K562 (cell line): Measurements from ENCODE around the gene RASL12. TPM values are rescaled to one million over a fixed set of nuclear protein-coding genes. Genes with fewer than 3 reads are reported as not detected.

Experiments used
- ATAC-seq: fragments of 200-7000 bp; cut with Tn5 transposase; 3 replicates; pipeline ENCODE4 v1.9.1; 2020; ENCODE audit warnings: moderate library complexity
- BruUV-seq: library from RNA; stranded (reverse); fragments of 400-500 nt; replicated peaks from 2 replicates; lab custom pipeline; 2021; lab: Mats Ljungman, UMichigan
- CTCF ChIA-PET: fragments of 300-600 bp; formaldehyde crosslinking; extraction: SDS; loops from one replicate; lab custom pipeline; 2021; ENCODE audit warnings: low intra/inter-chr PET ratio; lab: Yijun Ruan, JAX
- POLR2A ChIA-PET: fragments of 300-600, 350-650 bp; sonication (Branson Sonifier 250); formaldehyde crosslinking; extraction: SDS; loops from one replicate; lab custom pipeline; 2021; ENCODE audit warnings: antibody characterized with exemption, inconsistent platforms; lab: Yijun Ruan, JAX
- DNase-seq, 4 experiments: peaks; one replicate each; pipeline versions ENCODE4 v3.0.0 to v3.0.0-alpha.2; 2011 to 2018; ENCODE audit warnings: low spot score in 3 of 4, mixed read lengths in 3 of 4; ENCODE audit errors: extremely low read depth in 1 of 4
- FAIRE-seq: peaks from 2 replicates; lab custom pipeline; 2011; peaks lifted over from hg19 to GRCh38; lab: Jason Lieb, UNC
- H2AFZ ChIP-seq: 2 replicates; pipeline ENCODE4 v1.6.0; 2011; ENCODE audit warnings: low read depth, low read length, control low read depth, inconsistent platforms
- H3K27ac ChIP-seq: fragments of 200-600 bp; 3 replicates; pipeline ENCODE4 v1.8.0; 2011; ENCODE audit warnings: low read depth, mild to moderate bottlenecking, control low read depth, inconsistent platforms, low read length, moderate library complexity, mixed read lengths; ENCODE audit errors: extremely low read depth
- H3K27me3 ChIP-seq, 2 experiments: fragments of 300-600 bp in 1 of 2; 2 replicates in 1 of 2; 3 replicates in 1 of 2; pipeline versions ENCODE4 v1.6.0 to v1.8.0; 2011; ENCODE audit warnings: inconsistent platforms in 2 of 2, low read length in 2 of 2, mild to moderate bottlenecking in 1 of 2, mixed read lengths in 1 of 2, moderate library complexity in 1 of 2; ENCODE audit not compliant: control insufficient read depth in 2 of 2, insufficient read depth in 2 of 2
- H3K36me3 ChIP-seq: fragments of 300-600 bp; 3 replicates; pipeline ENCODE4 v1.8.0; 2011; ENCODE audit warnings: mild to moderate bottlenecking, low read length, inconsistent platforms; ENCODE audit not compliant: control insufficient read depth, insufficient read depth
- H3K4me1 ChIP-seq, 2 experiments: fragments of 200-600 bp in 1 of 2; replicated peaks in 1 of 2; 2 replicates in 1 of 2; 3 replicates in 1 of 2; pipeline versions ENCODE4 v1.5.1 to v1.8.0; 2011; ENCODE audit warnings: inconsistent platforms in 2 of 2, low read length in 2 of 2, mild to moderate bottlenecking in 1 of 2, mixed read lengths in 1 of 2, moderate library complexity in 1 of 2; ENCODE audit not compliant: control insufficient read depth in 2 of 2, insufficient read depth in 2 of 2
- H3K4me2 ChIP-seq: 2 replicates; pipeline ENCODE4 v1.6.1; 2011; ENCODE audit warnings: low read length, control low read depth, inconsistent platforms, mixed read lengths; ENCODE audit not compliant: insufficient read depth
- H3K4me3 ChIP-seq: fragments of 200-600 bp; sonication (generic), shearing (Covaris generic); 2 replicates; pipeline ENCODE4 v1.5.1; 2016; ENCODE audit warnings: control low read depth, inconsistent platforms
- H3K79me2 ChIP-seq: fragments of 200-600 bp; 3 replicates; pipeline ENCODE4 v1.8.0; 2011; ENCODE audit warnings: low read length, inconsistent platforms; ENCODE audit not compliant: control insufficient read depth, insufficient read depth
- H3K9ac ChIP-seq, 2 experiments: 2 replicates each; pipeline versions ENCODE4 v1.6.0 to v1.6.1; 2011; ENCODE audit warnings: low read depth in 2 of 2, low read length in 2 of 2, control low read depth in 1 of 2, inconsistent platforms in 1 of 2, mild to moderate bottlenecking in 1 of 2, mixed read lengths in 1 of 2; ENCODE audit not compliant: insufficient read depth in 1 of 2
- H3K9me1 ChIP-seq: one replicate; pipeline ENCODE4 v1.6.0; 2011; ENCODE audit warnings: inconsistent platforms, mild to moderate bottlenecking, low read length, moderate library complexity; ENCODE audit not compliant: control insufficient read depth, insufficient read depth
- H3K9me3 ChIP-seq: replicated peaks from 2 replicates; pipeline ENCODE4 v1.5.1; 2011; ENCODE audit warnings: low read depth, low read length, inconsistent platforms; ENCODE audit not compliant: control insufficient read depth, insufficient read depth
- H4K20me1 ChIP-seq: replicated peaks from 2 replicates; pipeline ENCODE4 v1.6.1; 2011; ENCODE audit warnings: low read length, inconsistent platforms, mixed read lengths; ENCODE audit not compliant: control insufficient read depth, insufficient read depth
- ETV6 ChIP-seq, 3 experiments: fragments of 150-350 bp in 1 of 3; sonication (generic) in 1 of 3; formaldehyde crosslinking in 1 of 3; IDR thresholded peaks; 2 replicates each; pipeline versions ENCODE4 v1.6.1 to v1.8.0; 2014 to 2022; ENCODE audit warnings: borderline replicate concordance in 2 of 3, low read depth in 2 of 3, antibody characterized with exemption in 1 of 3, low read length in 1 of 3, mild to moderate bottlenecking in 1 of 3, missing genetic modification reagents in 1 of 3
- ZNF197 ChIP-seq: fragments of 200-800 bp; sonication (Bioruptor generic); IDR thresholded peaks from 2 replicates; pipeline ENCODE4 v1.6.1; 2016; ENCODE audit warnings: low read depth, missing genetic modification characterization, missing compliant biosample characterization
- WGBS: fragments of 100-300 bp; shearing (Covaris generic); methylation state at CpG from one replicate; pipeline ENCODE4 v1.1.6; 2016; ENCODE audit warnings: low coverage, mixed read lengths; ENCODE audit not compliant: insufficient coverage; ENCODE audit errors: missing lambda C conversion rate; 5-methylcytosine and 5-hydroxymethylcytosine counted together
- in situ Hi-C: fragments of 300-500 bp; cut with MboI; formaldehyde crosslinking; loops from 4 replicates; pipeline ENCODE4 v1.15.0; 2018; ENCODE audit warnings: inconsistent platforms, mixed read lengths
- intact Hi-C: fragments of 100-400 bp; cut with micrococcal nuclease; formaldehyde crosslinking; loops from 2 replicates; pipeline ENCODE4 v1.14.2; 2022
- polyA plus RNA-seq, 8 experiments: library from polyadenylated mRNA; depleted of rRNA in 4 of 8; stranded (reverse) in 5 of 8; unstranded in 3 of 8; fragments of >200 nt; fragmentation: Nextera tagmentation in 2 of 8; fragmentation: Illumina TruSeq in 1 of 8; extraction: Ambion mirVana in 2 of 8; extraction: Trizol in 1 of 8; gene quantifications; 2 replicates each; pipeline versions ENCODE4 v1.2.1 to v1.2.3, GENCODE V29; 2011 to 2014; ENCODE audit warnings: inconsistent platforms in 1 of 8, missing spikeins in 1 of 8
- total RNA-seq, 7 experiments: library from RNA; depleted of rRNA in 6 of 7; stranded (reverse); fragments of >200 nt in 6 of 7; fragmentation: Illumina TruSeq in 2 of 7; extraction: Trizol in 2 of 7; gene quantifications; 2 replicates each; pipeline versions ENCODE4 v1.2.1 to v1.2.3, GENCODE V29; 2011 to 2021; ENCODE audit warnings: low replicate concordance in 1 of 7
- TF ChIP-seq, protein P1 (sequence below): IDR thresholded peaks from 3 replicates; pipeline ENCODE4 v1.6.1; 2011; ENCODE audit warnings: borderline replicate concordance, mild to moderate bottlenecking, moderate library complexity; ENCODE audit not compliant: insufficient read length; ENCODE audit errors: extremely low read depth
- TF ChIP-seq, protein P2 (sequence below): fragments of 200-400 bp; formaldehyde crosslinking; IDR thresholded peaks from 2 replicates; pipeline ENCODE4 v1.6.1; 2017; ENCODE audit warnings: mild to moderate bottlenecking, low read depth, low read length, moderate library complexity

RASL12 gene
- total and polyA plus RNA-seq, 9 of the 15 experiments (the other 6 are each of a cell fraction or from before 2014, with no cell fraction given): not detected

DNA sequence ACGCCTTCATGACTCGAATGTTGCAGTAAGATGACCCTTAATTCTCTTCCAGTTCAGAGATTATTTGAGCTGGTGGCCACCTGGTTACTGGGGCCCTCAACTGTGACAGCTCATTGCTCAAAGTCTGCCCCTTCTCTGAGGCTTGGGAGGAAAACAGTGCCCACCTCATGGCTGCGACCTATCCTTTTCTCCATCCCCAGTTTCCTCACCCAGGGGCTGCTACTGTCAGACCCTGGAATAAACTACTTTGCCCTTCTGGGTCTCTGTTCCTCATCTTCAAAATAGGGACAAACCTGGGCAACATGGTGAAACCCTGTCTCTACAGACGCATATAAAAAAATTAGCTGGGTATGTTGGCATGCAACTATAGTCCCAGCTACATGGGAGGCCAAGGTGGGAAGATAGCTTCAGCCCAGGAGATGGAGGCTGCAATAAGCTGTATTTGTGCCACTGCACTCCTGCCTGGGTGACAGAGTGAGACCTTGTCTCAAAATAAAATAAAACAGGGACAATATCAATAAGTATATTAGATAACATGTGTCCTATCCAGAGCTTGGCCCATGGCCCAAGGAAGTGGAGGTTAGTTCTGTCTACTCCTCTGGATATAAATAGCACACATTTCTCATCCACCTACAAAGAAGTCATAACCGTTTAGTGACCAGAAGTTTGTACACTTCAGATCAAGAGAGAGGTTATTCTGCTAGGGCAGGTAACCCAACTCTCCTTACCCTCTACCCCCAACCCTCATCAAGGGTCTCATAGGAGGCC, 2.2 kb upstream of the RASL12 start:
- H3K4me2 ChIP-seq: no peak overlapping the region

More for the DNA sequence above, 2.2 kb upstream of the RASL12 start:
- ATAC-seq (no peak), DNase-seq (no peak), FAIRE-seq (no peak)
- Histone ChIP-seq H3K27me3 (peaks cover 13 to 44% of the 10 kb centered on the region in 2 experiments), H3K9me1 (no peaks in the 10 kb centered on the region), H3K4me3 (no peak overlapping the region), H3K4me1 (peaks cover 0 to 10% of the 10 kb centered on the region in 2 experiments; a peak in 1 of 5 replicates), H2AFZ (no peak overlapping the region), H3K36me3 (no peaks in the 10 kb centered on the region), H3K9ac (no peak overlapping the region), H3K79me2 (no peaks in the 10 kb centered on the region), H3K27ac (no peak overlapping the region), H4K20me1 (0 out of 2 replicates have a peak, but pooled peaks cover 3% of the 10 kb centered on the region), H3K9me3 (no peaks in the 10 kb centered on the region)
- intact Hi-C loops (no loop called here), in situ Hi-C loops (no loop called here)
- POLR2A ChIA-PET: interaction anchor here (0.6 to 1.8 kb wide), 3 partner anchors 10 to 14 kb away, joined by 3 to 7 read pairs (median 3); no protein-coding TSS in a partner anchor
- TF ChIP-seq, protein P1, sequence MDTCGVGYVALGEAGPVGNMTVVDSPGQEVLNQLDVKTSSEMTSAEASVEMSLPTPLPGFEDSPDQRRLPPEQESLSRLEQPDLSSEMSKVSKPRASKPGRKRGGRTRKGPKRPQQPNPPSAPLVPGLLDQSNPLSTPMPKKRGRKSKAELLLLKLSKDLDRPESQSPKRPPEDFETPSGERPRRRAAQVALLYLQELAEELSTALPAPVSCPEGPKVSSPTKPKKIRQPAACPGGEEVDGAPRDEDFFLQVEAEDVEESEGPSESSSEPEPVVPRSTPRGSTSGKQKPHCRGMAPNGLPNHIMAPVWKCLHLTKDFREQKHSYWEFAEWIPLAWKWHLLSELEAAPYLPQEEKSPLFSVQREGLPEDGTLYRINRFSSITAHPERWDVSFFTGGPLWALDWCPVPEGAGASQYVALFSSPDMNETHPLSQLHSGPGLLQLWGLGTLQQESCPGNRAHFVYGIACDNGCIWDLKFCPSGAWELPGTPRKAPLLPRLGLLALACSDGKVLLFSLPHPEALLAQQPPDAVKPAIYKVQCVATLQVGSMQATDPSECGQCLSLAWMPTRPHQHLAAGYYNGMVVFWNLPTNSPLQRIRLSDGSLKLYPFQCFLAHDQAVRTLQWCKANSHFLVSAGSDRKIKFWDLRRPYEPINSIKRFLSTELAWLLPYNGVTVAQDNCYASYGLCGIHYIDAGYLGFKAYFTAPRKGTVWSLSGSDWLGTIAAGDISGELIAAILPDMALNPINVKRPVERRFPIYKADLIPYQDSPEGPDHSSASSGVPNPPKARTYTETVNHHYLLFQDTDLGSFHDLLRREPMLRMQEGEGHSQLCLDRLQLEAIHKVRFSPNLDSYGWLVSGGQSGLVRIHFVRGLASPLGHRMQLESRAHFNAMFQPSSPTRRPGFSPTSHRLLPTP: no peak
- TF ChIP-seq ETV6 (IDR thresholded peaks at IDR 0.05; ENCODE audit: borderline replicate concordance in 1 of 2, low read depth in 2 of 2, low read length in 1 of 2): no peak
- TF ChIP-seq ETV6 (CRISPR knock-in tag; IDR thresholded peaks at IDR 0.05; ENCODE audit: borderline replicate concordance): no peak
- no peak for TF ChIP-seq ZNF197
- TF ChIP-seq, protein P2, sequence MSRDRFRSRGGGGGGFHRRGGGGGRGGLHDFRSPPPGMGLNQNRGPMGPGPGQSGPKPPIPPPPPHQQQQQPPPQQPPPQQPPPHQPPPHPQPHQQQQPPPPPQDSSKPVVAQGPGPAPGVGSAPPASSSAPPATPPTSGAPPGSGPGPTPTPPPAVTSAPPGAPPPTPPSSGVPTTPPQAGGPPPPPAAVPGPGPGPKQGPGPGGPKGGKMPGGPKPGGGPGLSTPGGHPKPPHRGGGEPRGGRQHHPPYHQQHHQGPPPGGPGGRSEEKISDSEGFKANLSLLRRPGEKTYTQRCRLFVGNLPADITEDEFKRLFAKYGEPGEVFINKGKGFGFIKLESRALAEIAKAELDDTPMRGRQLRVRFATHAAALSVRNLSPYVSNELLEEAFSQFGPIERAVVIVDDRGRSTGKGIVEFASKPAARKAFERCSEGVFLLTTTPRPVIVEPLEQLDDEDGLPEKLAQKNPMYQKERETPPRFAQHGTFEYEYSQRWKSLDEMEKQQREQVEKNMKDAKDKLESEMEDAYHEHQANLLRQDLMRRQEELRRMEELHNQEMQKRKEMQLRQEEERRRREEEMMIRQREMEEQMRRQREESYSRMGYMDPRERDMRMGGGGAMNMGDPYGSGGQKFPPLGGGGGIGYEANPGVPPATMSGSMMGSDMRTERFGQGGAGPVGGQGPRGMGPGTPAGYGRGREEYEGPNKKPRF: no peak
- WGBS: 2% methylated on average over 5 of the region's 5 CpGs
- CTCF ChIA-PET: no interaction called here
- BruUV-seq: no TSS peak
